ENCODE data around the gene TP53TG5.

GRCh38 chr20:45373353-45374100 is 4.6 kb downstream of the TP53TG5 start:
- TF ChIP-seq CTCF (IDR thresholded peaks at IDR 0.05; ENCODE audit: control extremely low read depth in 1 of 3, insufficient read depth in 1 of 3, low read depth in 1 of 3, low read length in 3 of 3), result peak; percentile 88 to 96 (median 92)
- no peak for TF ChIP-seq RXRA (IDR thresholded peaks at IDR 0.05; ENCODE audit: insufficient read depth, low read depth, low read length)
- no peak for TF ChIP-seq EZH2 (IDR thresholded peaks at IDR 0.05; ENCODE audit: low read depth, low read length, severe bottlenecking)
- TF ChIP-seq POLR2A (IDR thresholded peaks at IDR 0.05; ENCODE audit: control extremely low read depth in 1 of 2, low read depth in 2 of 2, low read length in 2 of 2), result no peak
- no peak for TF ChIP-seq TAF1 (IDR thresholded peaks at IDR 0.05; ENCODE audit: low read depth, low read length)
- no peak for TF ChIP-seq POLR2AphosphoS5 (IDR thresholded peaks at IDR 0.05; ENCODE audit: low read depth, low read length)
- TF ChIP-seq, protein P1, sequence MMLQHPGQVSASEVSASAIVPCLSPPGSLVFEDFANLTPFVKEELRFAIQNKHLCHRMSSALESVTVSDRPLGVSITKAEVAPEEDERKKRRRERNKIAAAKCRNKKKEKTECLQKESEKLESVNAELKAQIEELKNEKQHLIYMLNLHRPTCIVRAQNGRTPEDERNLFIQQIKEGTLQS (IDR thresholded peaks at IDR 0.05; ENCODE audit: insufficient read depth, low read depth, low read length), result no peak

Measured in H1 (cell line).